GM23338 (cell line): ENCODE results near the gene SHANK1.
A peak's percentile ranks its signal among the peaks of the same experiment; 100 is the strongest.

Experiments
- TF ChIP-seq, protein P1 (sequence below), 2 experiments: fragments of 200-600 bp in 1 of 2; sonication (generic) in 1 of 2; conservative IDR thresholded peaks; 2 replicates each; pipeline versions ENCODE4 v1.5.1 to v1.6.1; 2016 to 2017; ENCODE audit warnings: antibody characterized with exemption in 2 of 2, low read depth in 2 of 2, mild to moderate bottlenecking in 2 of 2, moderate library complexity in 1 of 2
- TF ChIP-seq, protein P2 (sequence below): IDR thresholded peaks from one replicate; pipeline ENCODE4 v1.6.1; 2018; ENCODE audit warnings: antibody characterized with exemption; ENCODE audit not compliant: unreplicated experiment

DNA sequence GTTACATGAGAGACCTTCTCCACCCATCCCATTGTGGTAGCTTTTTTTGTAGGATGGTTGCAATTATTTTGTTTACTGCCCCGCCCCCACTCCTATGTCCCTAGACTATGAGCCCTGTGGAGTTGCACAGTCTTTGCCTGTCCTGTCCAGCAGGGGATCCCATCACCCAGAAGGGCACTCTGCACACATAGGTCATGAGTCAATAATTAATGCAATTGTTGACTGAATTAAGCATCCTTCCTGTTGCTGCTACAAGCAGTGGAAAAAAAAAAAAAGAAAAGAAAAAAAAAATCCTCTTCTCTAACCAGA, 56.2 kb downstream of the SHANK1 start:
- TF ChIP-seq, protein P1, sequence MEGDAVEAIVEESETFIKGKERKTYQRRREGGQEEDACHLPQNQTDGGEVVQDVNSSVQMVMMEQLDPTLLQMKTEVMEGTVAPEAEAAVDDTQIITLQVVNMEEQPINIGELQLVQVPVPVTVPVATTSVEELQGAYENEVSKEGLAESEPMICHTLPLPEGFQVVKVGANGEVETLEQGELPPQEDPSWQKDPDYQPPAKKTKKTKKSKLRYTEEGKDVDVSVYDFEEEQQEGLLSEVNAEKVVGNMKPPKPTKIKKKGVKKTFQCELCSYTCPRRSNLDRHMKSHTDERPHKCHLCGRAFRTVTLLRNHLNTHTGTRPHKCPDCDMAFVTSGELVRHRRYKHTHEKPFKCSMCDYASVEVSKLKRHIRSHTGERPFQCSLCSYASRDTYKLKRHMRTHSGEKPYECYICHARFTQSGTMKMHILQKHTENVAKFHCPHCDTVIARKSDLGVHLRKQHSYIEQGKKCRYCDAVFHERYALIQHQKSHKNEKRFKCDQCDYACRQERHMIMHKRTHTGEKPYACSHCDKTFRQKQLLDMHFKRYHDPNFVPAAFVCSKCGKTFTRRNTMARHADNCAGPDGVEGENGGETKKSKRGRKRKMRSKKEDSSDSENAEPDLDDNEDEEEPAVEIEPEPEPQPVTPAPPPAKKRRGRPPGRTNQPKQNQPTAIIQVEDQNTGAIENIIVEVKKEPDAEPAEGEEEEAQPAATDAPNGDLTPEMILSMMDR (conservative IDR thresholded peaks at IDR 0.05; ENCODE audit: low read depth in 2 of 2), result peak in 1 of 2 experiments; percentile 42; a peak in 3 of 4 replicates
- TF ChIP-seq, protein P2, sequence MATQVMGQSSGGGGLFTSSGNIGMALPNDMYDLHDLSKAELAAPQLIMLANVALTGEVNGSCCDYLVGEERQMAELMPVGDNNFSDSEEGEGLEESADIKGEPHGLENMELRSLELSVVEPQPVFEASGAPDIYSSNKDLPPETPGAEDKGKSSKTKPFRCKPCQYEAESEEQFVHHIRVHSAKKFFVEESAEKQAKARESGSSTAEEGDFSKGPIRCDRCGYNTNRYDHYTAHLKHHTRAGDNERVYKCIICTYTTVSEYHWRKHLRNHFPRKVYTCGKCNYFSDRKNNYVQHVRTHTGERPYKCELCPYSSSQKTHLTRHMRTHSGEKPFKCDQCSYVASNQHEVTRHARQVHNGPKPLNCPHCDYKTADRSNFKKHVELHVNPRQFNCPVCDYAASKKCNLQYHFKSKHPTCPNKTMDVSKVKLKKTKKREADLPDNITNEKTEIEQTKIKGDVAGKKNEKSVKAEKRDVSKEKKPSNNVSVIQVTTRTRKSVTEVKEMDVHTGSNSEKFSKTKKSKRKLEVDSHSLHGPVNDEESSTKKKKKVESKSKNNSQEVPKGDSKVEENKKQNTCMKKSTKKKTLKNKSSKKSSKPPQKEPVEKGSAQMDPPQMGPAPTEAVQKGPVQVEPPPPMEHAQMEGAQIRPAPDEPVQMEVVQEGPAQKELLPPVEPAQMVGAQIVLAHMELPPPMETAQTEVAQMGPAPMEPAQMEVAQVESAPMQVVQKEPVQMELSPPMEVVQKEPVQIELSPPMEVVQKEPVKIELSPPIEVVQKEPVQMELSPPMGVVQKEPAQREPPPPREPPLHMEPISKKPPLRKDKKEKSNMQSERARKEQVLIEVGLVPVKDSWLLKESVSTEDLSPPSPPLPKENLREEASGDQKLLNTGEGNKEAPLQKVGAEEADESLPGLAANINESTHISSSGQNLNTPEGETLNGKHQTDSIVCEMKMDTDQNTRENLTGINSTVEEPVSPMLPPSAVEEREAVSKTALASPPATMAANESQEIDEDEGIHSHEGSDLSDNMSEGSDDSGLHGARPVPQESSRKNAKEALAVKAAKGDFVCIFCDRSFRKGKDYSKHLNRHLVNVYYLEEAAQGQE, result no peak
